NCI-H446 treated with DMSO at 0.1 percent for 48 hours (cell line): ENCODE measurements around the gene COPZ1.
A peak's percentile ranks its signal among the peaks of the same experiment; 100 is the strongest.
"Not testable (repeated sequence)": the region's sequence is repeated elsewhere in the genome, so short reads cannot be mapped to it uniquely, and the experiment has no call there.

ENCODE experiments used
- DNase-seq: peaks from one replicate; lab custom pipeline; 2025; lab: John Stamatoyannopoulos, UW

The COPZ1 gene

DNA sequence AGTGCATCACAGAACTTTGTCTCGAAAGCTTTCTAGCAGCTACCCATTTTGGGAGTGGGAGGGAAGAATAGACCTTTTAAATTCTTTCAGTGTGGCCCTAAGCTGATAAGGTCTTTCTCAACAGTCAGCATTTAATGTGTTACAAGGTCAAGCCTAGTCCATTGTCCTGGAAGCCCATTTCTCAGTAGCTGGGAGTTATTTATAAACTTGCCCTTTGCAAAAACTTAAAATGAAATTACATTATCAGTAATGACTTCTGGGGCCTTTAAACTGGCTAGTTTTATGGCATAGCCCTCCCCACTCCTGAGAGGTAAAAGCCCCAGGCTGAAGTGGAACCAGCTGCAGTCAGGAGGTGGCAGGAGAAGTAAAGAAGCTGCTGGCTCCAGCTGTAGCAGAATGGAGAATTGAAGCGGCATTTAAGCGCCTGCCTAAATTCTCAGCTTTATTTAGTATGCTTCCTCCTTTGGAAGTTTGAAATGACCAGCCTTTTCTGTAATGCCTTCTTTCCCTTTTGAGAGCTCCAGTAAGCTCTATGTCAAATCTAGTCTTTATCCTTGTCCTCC, 12.4 kb downstream of the COPZ1 start:
- DNase-seq, result no peak

DNA sequence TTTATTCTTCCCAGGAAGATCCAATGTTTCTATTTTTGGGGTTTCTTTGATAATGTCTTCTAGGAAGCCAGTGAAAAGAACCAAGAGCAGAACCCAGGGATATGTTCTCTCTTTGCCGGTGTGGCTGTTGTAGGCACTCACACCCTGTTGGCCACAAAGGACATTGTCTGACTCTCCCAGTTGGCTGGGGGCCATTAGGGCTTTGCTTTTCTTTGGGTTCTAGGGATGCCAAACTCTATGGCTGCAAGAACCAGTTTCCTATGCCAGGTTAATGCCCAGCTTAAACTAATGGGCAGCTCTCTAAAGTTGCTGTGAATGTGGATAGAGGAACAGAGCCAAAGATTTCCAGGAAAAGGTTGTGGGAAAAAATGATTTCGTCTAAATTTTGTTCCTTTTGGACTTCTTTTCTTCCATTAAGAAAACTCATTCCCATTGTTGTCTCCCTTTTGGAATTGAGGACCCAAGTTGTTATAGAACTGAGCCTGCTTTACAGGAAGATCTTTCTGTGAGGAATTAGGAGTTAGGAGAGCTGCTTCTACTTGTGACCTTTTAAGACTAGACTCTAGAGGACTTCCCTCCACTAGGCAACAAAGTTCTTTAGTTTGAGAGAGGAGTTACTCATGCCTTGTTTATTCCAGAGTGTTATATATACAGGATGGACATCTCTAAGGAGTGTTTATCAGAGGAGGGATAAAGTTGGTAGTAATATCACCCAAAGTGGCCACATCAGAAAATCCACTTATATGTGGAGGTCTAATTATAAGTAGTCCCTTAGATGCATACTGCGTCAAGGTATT, 13.1 kb downstream of the COPZ1 start:
- DNase-seq, result no peak

DNA sequence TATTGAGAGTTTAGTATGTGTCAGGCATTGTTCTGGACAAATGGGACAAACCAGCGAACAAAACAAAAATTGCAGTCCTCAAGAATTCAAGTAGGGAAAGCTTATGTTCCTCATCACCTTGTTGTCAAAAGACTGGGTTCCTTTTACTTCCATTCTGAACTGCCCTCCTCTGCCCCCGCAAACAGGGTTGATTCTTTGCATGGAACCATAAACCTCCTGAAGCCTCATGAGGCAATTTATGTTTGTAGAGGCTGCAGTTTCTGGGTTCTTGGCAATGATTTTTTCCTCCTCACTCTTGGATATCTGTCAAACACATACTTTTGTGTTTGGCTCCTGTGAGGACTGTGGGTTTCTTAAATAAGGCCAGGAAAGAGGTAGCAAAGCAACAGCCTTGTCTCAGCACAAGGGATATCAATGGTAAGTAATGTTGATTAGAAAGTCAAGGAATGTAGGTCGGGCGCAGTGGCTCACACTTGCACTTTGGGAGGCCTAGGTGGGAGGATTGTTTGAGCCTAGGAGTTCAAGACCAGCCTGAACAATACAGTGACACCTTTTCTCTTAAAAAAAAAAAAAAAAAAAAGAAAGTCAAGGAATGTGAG, 13.9 kb downstream of the COPZ1 start:
- no peak for DNase-seq

DNA sequence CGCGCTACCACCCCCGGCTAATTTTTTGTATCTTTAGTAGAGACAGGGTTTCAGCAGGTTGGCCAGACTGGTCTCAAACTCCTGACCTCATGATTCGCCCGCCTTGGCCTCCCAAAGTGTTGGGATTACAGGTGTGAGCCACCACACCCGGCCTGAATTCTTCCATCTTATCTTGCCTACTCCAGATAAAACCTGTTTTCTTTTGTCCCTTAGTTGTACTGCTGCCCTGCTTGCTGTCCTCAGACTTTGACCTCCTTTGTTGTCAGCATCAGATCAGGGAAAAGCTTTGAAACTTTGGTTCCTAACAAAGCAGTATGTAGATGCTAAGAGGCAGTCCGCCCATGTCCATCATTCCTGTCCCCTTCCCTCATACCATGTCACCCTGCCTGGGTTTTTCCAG, 15.9 kb downstream of the COPZ1 start:
- no peak for DNase-seq

DNA sequence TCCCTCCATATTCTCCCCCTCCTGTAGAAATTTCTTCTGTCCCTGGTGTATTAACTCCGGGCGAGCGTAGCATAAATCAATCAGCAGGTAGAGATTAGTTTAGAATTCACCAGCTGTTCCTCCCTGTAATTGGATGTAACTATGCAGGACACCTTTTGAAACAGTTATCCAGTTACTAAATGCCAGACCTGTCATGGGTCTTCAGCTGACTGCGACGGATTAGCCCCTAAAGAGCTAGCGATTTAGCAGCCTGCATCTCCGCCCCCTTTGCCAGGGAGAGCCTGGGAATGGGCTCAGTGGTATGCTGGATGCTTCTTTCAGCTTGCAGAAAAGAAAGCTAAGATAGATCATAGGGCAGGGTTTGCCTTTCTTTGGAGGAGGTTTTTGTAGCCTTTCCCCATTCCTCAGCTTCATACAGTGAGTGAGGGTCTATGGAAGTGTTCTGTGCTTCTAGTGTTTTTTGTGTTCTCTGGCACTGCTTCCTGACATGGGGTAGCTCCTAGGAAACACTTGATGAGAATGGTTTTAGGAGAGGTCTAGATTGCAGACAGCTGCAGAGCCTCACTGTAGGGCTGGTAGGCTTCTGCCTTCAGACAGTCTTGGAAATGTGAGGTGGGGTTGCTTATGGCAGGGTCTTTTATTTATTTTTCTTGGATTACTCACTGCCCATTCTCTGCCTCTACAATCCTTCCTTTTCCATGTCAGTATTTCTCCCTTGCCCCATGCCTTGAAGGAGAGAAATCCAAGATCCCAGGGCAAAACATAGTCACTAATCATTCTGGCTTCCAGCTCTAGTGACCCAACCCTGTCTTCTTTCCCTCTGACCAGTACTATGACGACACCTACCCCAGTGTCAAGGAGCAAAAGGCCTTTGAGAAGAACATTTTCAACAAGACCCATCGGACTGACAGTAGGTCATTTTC, 16.7 kb downstream of the COPZ1 start:
- DNase-seq, result no peak

DNA sequence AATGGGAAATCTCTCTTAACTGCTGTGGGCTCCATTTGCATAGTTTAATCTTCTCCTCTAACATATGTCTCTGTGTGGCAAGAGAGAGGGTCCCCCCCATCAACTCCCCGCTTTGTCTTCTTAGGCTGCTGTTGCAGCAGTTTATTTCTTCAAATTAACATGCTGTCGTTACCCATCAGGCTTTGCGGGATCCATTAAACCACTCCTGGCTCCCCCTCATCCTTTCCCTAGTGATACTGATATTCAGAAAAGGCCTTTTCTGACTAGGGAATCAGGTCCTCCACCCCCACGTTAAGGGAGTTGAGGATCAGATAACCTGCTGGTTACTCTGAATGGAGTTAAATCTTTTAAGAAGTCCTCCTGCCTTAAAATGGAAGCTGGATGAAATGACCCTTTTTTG, 24.1 kb downstream of the COPZ1 start:
- DNase-seq, result no peak

DNA sequence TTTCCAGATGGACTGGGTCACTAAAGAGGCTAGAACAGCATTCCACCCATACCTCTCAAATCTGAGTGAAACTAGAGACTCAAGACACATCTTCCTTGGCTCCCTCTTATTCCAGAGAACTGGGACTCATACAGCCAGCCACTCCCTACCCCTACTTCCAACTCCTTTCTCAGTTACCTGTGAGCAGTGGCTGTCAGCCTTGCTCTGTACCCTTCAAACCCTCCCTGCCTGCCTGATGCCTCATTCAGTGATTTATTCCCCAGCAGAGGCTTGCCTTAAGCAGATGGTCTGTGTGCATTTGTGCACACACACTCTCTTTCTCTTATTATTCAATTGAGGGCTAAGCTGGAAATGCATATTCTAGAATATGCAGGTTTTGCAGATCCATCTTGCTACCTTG, 24.7 kb downstream of the COPZ1 start:
- no peak for DNase-seq

DNA sequence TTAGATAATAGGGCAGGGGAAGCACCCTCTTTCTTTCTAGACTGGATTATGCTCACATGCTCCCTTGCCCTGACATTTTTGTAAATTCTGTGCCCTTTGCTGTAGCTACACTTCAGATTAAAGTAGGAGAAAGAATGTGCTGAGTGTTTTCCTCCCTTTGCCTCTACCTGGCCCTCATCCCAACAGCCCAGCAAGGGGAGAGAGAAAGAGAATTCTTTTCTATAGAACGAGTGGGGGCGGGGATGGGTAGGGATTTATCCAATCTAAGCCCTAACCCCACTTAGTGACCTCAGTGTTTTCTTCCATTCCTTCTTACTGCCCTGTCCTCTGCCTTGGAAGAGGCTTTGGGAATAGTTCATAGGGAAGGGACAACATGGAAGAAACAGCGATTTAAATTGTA, 25.8 kb downstream of the COPZ1 start:
- no peak for DNase-seq

DNA sequence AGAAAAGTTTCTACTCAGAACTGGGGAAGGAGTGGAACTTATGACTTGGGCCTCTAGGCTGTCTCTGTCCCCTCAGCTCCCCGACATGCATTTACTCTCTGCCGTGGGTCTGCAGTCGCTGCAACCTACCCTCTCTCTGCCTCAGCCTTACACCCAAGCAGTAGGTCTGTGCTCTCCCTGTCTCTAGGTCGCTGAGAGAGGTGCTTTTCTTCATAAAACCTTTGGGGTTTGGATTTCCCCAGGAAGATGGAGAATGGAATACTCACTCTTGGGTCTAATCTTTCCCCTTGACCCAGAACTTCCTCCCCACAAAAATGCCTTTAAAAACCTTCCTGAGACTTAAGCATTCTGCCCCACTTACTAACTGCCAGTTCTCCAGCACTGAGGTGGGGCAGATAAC, 26.4 kb downstream of the COPZ1 start:
- no peak for DNase-seq

DNA sequence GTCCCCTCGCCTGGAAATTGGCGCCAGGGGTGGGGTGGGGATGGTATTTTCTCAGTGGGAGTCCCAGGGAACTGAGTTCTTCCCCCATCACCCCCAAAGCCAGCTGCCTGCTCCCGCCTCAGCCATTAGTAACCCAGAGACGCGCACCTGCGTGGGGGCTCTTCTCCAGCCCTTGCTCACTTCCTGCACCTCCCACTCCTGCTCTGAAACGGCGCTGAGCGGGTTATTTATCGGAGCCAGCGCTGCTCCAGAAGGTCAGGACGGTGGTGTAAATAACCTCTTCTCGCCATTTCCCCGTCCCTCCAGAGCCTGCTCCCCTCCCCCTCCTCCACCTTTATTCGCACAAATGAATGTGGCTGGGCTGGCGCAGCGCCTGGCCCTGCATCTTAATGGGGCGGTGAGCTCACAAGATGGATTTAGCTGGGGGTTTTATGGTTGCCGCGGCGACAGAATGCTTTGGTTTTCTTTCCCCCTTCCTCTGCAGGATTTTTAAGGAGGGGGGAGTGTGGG, 27.1 kb downstream of the COPZ1 start:
- DNase-seq, result no peak

DNA sequence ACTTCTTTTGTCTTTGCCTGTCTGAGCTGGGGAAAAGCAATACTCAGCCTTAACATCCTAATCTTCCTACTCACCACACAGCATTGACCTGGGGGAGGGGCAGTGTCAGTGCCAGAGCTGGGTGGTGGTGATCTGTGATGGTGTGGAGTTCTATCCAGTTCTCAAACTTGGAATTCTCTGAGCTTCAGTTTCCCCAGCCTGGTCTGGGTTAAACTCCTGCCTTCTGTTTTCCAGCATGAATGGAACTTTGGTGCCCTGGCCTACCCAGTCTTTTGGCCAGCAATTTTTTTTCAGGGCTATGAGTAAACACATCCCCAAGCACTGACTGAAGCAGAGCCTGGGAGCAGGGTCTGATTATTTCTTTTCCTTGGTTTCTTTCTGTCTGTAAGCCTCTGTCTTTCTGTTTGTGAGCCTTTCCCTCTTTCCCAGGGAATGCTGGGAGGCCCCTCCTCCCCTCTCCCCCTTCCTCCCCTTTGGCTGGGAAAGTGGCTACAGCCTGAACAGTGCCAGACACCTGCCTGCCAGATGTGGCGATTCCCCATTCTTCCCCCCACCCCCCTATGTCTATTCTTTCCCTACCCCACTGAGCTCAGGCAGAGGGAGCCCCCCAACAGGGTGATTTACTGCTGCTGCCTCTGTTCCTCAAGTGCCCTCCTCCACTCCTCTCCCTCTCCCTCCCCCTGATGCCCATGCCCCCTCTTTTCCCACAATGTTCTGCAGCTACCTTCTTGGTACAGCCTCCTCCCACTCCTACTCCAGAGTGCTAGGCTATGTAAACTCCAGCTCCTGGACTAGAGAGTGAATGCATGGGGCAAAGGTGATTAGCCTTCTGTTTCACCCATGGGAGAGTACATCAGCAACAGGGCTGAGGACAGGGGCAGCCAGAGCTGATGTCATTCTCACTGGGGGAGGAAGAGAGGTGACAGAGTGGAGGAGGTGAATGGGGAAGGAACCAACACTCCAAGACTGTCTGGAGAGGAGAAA, 28.3 kb downstream of the COPZ1 start:
- DNase-seq, result no peak

DNA sequence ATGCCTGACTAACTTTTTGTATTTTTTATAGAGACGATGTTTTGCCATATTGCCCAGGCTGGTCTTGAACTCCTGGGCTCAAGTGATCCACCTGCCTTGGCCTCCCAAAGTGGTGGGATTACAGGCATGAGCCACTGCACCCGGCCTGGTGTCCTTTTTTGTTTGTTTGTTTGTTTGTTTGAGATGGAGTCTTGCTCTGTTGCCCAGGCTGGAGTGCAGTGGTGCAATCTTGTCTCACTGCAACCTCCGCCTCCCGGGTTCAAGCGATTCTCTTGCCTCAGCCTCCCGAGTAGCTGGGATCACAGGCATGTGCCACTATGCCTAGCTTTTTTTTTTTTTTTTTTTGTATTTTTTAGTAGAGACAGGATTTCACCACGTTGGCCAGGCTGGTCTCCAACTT, 29.3 kb downstream of the COPZ1 start:
- DNase-seq, result not testable (repeated sequence)

DNA sequence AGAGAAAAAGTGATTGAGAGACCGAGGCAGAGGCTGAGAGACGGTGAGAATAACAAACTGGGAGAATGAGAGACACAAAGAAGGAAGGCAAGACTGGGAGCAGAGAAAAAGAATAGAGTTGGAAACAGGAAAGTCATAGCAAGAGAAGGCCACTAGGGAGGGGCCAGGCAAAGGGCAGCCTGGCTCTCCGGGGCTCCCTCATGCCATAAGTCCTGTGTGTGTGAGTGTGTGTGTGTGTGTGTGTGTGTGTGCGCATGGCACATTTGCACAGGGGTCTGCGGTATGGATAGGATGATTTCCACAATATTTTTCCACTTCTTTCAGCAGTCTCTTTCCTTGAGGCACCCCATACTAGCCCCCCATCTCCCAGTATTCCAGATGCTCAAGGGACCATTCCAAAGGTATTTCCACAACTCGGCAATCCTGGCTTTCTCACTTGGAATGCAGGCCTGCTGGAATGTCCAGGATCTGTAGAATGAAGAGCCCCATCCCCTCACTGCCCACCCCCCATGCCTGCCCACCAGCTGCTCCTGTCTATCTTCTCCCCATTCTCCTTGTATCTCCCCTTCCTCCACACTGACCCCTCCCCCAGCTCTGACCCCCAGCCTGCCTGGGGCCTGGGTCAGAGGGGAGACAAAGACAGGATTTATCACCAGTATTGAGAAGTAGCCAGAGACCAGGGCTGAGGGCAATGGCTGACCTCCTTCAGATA, 30.3 kb downstream of the COPZ1 start:
- DNase-seq, result no peak

DNA sequence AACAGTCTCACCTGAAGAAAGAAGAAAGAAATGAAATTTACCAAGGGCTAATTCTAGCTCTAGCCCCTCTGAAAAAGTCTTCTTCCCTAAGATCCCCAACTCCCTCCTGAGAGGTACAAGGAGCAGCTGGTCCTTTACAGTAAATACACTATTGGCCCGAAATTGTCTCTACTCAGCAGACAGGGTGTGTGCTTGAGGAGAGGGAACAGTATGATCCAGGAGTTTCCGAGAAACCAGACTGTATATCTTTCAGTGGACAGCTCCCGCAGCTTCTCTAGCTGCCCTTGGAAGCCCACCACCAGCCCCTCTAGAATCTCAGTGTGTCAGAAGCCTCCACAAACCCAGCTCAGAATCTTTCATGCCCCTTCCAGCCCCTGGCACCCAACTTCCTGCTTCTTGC, 31.3 kb downstream of the COPZ1 start:
- DNase-seq, result no peak

DNA sequence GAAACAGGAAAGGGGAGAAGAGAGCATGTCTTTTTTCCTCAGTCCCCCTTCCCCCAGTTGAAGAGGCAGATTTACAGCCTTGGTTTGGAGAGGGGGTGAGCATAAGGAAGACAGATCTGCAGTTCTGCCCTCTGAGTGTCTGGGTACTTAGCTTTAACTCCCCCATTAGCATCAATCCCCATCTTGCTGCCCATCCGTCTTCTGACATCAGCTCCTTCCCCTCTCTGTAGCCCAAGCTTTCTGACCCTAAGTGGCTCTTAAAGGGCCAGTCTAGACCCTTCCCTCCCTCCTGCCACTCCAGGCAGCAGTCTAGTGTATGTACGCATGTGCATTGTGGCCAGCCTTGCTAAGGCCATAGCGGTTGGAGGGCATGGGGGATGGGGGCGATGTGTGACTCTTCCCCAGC, 32.0 kb downstream of the COPZ1 start:
- DNase-seq, result no peak

DNA sequence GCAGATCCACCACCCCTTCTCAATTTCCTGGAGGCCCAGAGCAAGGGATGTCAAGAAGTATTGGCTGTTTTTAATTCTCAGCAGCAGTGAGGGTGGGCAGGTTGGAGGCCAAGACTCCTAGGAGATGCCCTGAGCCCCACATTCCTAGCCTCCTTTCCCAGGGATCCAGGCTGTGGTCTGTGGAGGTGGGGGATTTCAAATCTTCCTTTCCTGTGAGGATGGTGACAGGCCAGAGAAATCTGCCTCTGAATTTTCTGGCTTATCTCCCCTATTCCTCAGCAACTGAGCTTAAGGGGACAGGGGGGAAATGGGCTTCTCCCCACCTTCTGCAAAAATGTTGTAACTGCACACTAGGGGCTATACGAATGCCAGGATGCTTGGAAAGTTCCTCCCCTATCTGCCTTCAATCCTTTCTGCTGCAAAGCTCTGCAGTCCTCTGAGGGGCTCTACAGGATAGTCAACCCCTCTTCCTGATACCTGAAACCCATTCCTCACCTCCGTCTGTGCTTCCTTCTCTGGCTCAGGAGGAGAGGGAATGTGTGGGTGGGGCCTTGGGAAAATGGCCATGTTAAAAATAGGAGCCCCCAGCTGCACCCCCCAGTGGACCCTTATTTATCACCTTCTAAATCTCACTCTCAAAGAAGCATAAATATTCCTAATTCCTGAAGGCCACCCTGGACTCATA, 32.7 kb downstream of the COPZ1 start:
- DNase-seq, result no peak

DNA sequence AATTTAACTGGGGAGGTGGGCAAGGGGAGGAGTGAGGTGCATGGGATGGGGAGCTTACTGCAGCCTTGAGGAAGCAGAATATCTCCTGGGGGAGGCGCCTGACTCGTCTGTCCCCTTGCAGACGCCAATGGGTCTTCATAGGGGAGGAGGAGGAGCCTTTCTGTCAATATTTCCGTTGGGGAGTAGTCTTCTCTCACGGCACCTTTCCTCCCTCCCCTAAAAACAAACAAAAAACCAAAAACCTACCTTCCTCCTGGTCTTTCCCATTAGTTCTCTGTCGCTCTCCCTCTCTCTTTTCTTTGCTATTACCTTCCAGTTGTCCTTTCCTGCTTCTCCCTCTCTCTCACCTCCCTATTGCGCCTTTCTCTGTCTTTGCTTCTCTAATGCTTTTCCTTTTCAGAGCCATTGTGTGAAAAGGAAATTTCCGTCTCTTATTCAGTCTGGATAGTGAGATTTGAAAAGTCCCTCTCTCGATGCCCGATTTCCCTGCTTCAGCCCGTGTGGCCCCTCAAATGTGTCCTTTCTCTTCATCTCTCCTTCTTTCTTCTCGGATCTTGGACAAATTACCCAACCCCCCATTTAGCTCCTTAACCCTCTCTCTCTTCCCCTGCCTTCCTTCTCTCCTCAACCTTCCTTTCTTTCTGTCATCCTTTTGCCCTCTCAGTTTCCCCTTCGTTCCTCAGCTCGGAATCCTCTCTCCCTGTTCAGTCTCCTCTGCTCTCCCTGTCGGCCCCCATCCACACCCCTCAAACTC, 33.4 kb downstream of the COPZ1 start:
- no peak for DNase-seq

DNA sequence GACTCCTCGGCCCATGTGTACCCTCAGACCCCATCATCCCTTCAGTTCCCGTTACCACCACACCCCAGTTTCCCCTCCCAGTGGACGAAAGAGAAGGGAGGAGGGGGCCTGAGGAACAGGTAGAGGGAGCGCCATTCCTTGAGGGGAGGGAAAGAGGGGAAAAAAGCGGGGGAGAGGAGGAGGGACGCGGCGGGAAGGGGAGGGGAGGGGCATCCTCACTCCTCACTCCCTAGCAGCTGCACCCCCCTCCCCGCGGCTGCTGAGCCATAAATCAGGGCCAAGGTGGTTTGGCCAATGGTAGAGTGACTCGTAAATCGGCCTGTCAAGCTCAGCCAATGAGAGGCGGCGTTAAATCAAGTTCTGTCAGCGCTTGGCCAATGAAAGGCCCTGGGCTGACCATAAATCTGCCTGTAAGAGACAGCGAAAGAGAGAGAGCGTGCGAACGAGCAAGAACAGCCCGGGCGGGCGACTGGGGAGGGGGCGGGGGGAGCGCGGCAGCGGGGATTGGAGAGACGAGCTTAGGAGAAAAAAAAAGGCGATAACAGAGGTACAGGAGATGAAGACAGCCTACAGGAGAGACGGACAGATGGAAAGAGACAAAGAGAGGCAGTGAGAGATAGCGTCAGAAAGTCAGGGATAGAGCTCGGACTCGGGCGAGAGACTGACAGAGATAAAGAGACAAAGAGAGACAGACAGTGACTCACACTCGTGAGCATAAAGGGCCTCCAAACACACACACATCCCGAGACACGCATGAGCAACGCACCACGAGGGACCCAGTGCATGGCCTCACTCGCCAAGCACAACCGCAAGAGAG, 34.2 kb downstream of the COPZ1 start:
- DNase-seq, result peak; percentile 99
